C4-2B (cell line): ENCODE results near the gene MAP3K12.

Experiments
- H3K27ac ChIP-seq: fragments of 450-650 bp; 2 replicates; pipeline ENCODE4 v1.5.1; 2017
- ZFX ChIP-seq: fragments of 450-650 bp; IDR thresholded peaks from 2 replicates; pipeline ENCODE4 v1.6.1; 2017
- TF ChIP-seq, protein P1 (sequence below): fragments of 450-650 bp; conservative IDR thresholded peaks from 2 replicates; pipeline ENCODE4 v1.5.1; 2017; ENCODE audit warnings: mild to moderate bottlenecking

Gene MAP3K12

GRCh38 chr12:53431187-53431586 is 68.1 kb downstream of the MAP3K12 start:
- TF ChIP-seq, protein P1, sequence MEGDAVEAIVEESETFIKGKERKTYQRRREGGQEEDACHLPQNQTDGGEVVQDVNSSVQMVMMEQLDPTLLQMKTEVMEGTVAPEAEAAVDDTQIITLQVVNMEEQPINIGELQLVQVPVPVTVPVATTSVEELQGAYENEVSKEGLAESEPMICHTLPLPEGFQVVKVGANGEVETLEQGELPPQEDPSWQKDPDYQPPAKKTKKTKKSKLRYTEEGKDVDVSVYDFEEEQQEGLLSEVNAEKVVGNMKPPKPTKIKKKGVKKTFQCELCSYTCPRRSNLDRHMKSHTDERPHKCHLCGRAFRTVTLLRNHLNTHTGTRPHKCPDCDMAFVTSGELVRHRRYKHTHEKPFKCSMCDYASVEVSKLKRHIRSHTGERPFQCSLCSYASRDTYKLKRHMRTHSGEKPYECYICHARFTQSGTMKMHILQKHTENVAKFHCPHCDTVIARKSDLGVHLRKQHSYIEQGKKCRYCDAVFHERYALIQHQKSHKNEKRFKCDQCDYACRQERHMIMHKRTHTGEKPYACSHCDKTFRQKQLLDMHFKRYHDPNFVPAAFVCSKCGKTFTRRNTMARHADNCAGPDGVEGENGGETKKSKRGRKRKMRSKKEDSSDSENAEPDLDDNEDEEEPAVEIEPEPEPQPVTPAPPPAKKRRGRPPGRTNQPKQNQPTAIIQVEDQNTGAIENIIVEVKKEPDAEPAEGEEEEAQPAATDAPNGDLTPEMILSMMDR: no peak
- TF ChIP-seq ZFX: no peak
- H3K27ac ChIP-seq: no peak overlapping the region

GRCh38 chr12:53430116-53430515 is 69.1 kb downstream of the MAP3K12 start:
- TF ChIP-seq ZFX: no peak
- no peak overlapping the region for H3K27ac ChIP-seq
